H9 (cell line): ENCODE data around the gene HUNK. TPM values are rescaled to one million over a fixed set of nuclear protein-coding genes. Genes with fewer than 3 reads are reported as not detected.

Source experiments
- DNase-seq: peaks from one replicate; pipeline ENCODE4 v3.0.0-alpha.2; 2017
- H2AFZ ChIP-seq: one replicate; pipeline ENCODE4 v1.6.1; 2013; ENCODE audit warnings: mild to moderate bottlenecking, low read length, control low read depth, moderate library complexity
- H2AK5ac ChIP-seq: 2 replicates; pipeline ENCODE4 v1.6.1; 2013; ENCODE audit warnings: low read length, control low read depth, mixed read lengths; ENCODE audit not compliant: insufficient read length
- H2BK120ac ChIP-seq: one replicate; pipeline ENCODE4 v1.6.1; 2013; ENCODE audit warnings: low read depth, mild to moderate bottlenecking, low read length, control low read depth, inconsistent platforms; ENCODE audit not compliant: poor library complexity, severe bottlenecking
- H2BK12ac ChIP-seq: 2 replicates; pipeline ENCODE4 v1.6.1; 2013; ENCODE audit warnings: low read length, control low read depth, mixed read lengths, low read depth; ENCODE audit not compliant: insufficient read length
- H2BK15ac ChIP-seq: 2 replicates; pipeline ENCODE4 v1.6.1; 2013; ENCODE audit warnings: low read depth, low read length, control low read depth
- H2BK20ac ChIP-seq: one replicate; pipeline ENCODE4 v1.6.1; 2013; ENCODE audit warnings: low read depth, mild to moderate bottlenecking, low read length, control low read depth, inconsistent platforms; ENCODE audit not compliant: poor library complexity, severe bottlenecking
- H2BK5ac ChIP-seq: 2 replicates; pipeline ENCODE4 v1.6.1; 2013; ENCODE audit warnings: low read length, control low read depth, mixed read lengths; ENCODE audit not compliant: insufficient read length
- H3K14ac ChIP-seq: 2 replicates; pipeline ENCODE4 v1.6.1; 2013; ENCODE audit warnings: low read length, control low read depth; ENCODE audit not compliant: insufficient read depth
- H3K18ac ChIP-seq: 2 replicates; pipeline ENCODE4 v1.6.1; 2013; ENCODE audit warnings: low read depth, mild to moderate bottlenecking, mixed read lengths, low read length, control low read depth; ENCODE audit not compliant: insufficient read length
- H3K23ac ChIP-seq: 2 replicates; pipeline ENCODE4 v1.6.1; 2013; ENCODE audit warnings: low read length, control low read depth, mixed read lengths, low read depth; ENCODE audit not compliant: insufficient read length
- H3K23me2 ChIP-seq: 2 replicates; pipeline ENCODE4 v1.6.1; 2013; ENCODE audit warnings: low read depth, mild to moderate bottlenecking, mixed read lengths, low read length, control low read depth; ENCODE audit not compliant: insufficient read length, poor library complexity, severe bottlenecking
- H3K27ac ChIP-seq: 2 replicates; pipeline ENCODE4 v1.5.1; 2013; ENCODE audit warnings: low read length, control low read depth, mixed read lengths, low read depth; ENCODE audit not compliant: insufficient read length
- H3K27me3 ChIP-seq: 2 replicates; pipeline ENCODE4 v1.6.1; 2013; ENCODE audit warnings: low read length, control low read depth, inconsistent platforms; ENCODE audit not compliant: insufficient read depth
- H3K4ac ChIP-seq: 2 replicates; pipeline ENCODE4 v1.6.1; 2013; ENCODE audit warnings: low read depth, mild to moderate bottlenecking, control low read depth, inconsistent platforms, low read length, moderate library complexity
- H3K4me1 ChIP-seq: 2 replicates; pipeline ENCODE4 v1.6.1; 2013; ENCODE audit warnings: low read length, control low read depth, inconsistent platforms; ENCODE audit not compliant: insufficient read depth
- H3K4me2 ChIP-seq: 2 replicates; pipeline ENCODE4 v1.6.1; 2013; ENCODE audit warnings: low read length, control low read depth, mixed read lengths; ENCODE audit not compliant: insufficient read length, insufficient read depth
- H3K56ac ChIP-seq: 2 replicates; pipeline ENCODE4 v1.6.1; 2013; ENCODE audit warnings: low read depth, mild to moderate bottlenecking, mixed read lengths, low read length, control low read depth; ENCODE audit not compliant: insufficient read length
- H3K79me1 ChIP-seq: 2 replicates; pipeline ENCODE4 v1.6.1; 2013; ENCODE audit warnings: low read depth, mild to moderate bottlenecking, moderate library complexity, low read length, control low read depth, inconsistent platforms; ENCODE audit not compliant: insufficient read depth, poor library complexity, severe bottlenecking
- H3K79me2 ChIP-seq: 2 replicates; pipeline ENCODE4 v1.6.1; 2013; ENCODE audit warnings: low read length, control low read depth, inconsistent platforms; ENCODE audit not compliant: insufficient read depth
- H3K9ac ChIP-seq: 2 replicates; pipeline ENCODE4 v1.6.1; 2013; ENCODE audit warnings: low read length, control low read depth, mixed read lengths; ENCODE audit not compliant: insufficient read length; ENCODE audit errors: extremely low read depth
- H3K9me3 ChIP-seq: one replicate; pipeline ENCODE4 v1.6.1; 2013; ENCODE audit warnings: low read depth, low read length, inconsistent platforms; ENCODE audit not compliant: control insufficient read depth
- H3T11ph ChIP-seq: one replicate; pipeline ENCODE4 v1.6.1; 2013; ENCODE audit warnings: mild to moderate bottlenecking, low read length, control low read depth, inconsistent platforms
- H4K20me1 ChIP-seq: one replicate; pipeline ENCODE4 v1.6.1; 2013; ENCODE audit not compliant: control insufficient read depth, insufficient read length, insufficient read depth
- H4K5ac ChIP-seq: 2 replicates; pipeline ENCODE4 v1.6.1; 2013; ENCODE audit warnings: low read depth, mild to moderate bottlenecking, mixed read lengths, low read length, control low read depth; ENCODE audit not compliant: insufficient read length
- H4K8ac ChIP-seq: replicated peaks from 2 replicates; pipeline ENCODE4 v1.6.1; 2013; ENCODE audit warnings: low read length, control low read depth, mixed read lengths, low read depth; ENCODE audit not compliant: insufficient read length
- H4K91ac ChIP-seq: 2 replicates; pipeline ENCODE4 v1.6.1; 2013; ENCODE audit warnings: low read depth, mild to moderate bottlenecking, moderate library complexity, mixed read lengths, low read length, control low read depth; ENCODE audit not compliant: insufficient read length
- H3K27ac Mint-ChIP-seq, 3 experiments: 2 replicates in 2 of 3; 3 replicates in 1 of 3; pipeline ENCODE4 v1.8.0; 2020 to 2021; ENCODE audit warnings: mixed read lengths in 3 of 3, mild to moderate bottlenecking in 1 of 3, moderate library complexity in 1 of 3
- H3K27me3 Mint-ChIP-seq: 2 replicates; pipeline ENCODE4 v1.8.0; 2021; ENCODE audit warnings: low read depth, mild to moderate bottlenecking, moderate library complexity, mixed read lengths
- H3K36me3 Mint-ChIP-seq, 3 experiments: 2 replicates in 2 of 3; 3 replicates in 1 of 3; pipeline ENCODE4 v1.8.0; 2020 to 2021; ENCODE audit warnings: low read depth in 3 of 3, mixed read lengths in 3 of 3; ENCODE audit not compliant: insufficient read depth in 1 of 3
- H3K4me1 Mint-ChIP-seq, 2 experiments: 2 replicates each; pipeline ENCODE4 v1.8.0; 2020; ENCODE audit warnings: mixed read lengths in 2 of 2
- H3K4me3 Mint-ChIP-seq, 2 experiments: 2 replicates in 1 of 2; 3 replicates in 1 of 2; pipeline ENCODE4 v1.8.0; 2020 to 2021; ENCODE audit warnings: mild to moderate bottlenecking in 2 of 2, mixed read lengths in 2 of 2, moderate library complexity in 1 of 2
- H3K9me3 Mint-ChIP-seq, 2 experiments: 2 replicates in 1 of 2; 3 replicates in 1 of 2; pipeline ENCODE4 v1.8.0; 2020; ENCODE audit warnings: mild to moderate bottlenecking in 2 of 2, mixed read lengths in 2 of 2, moderate library complexity in 1 of 2
- CTCF ChIP-seq: fragments of 200-600 bp; sonication (generic); conservative IDR thresholded peaks from 3 replicates; pipeline ENCODE4 v1.8.0; 2021; ENCODE audit warnings: antibody characterized with exemption, mild to moderate bottlenecking
- WGBS: extraction: QIAGEN DNeasy Blood & Tissue Kit; methylation state at CpG from one replicate; pipeline ENCODE4 v1.1.7; 2013; ENCODE audit warnings: missing lambda C conversion rate, low lambda C conversion rate, mixed read lengths; ENCODE audit not compliant: insufficient read length; ENCODE audit errors: extremely low coverage; 5-methylcytosine and 5-hydroxymethylcytosine counted together
- total RNA-seq: library from RNA; stranded (reverse); gene quantifications from 2 replicates; pipeline ENCODE4 v1.2.1, GENCODE V29; 2021

HUNK gene
- total RNA-seq, 1 experiment from 2014 or later: 5.8 TPM

GRCh38 chr21:31991356-31992331 lies 118.8 kb downstream of the HUNK start:
- H2BK5ac ChIP-seq: no peak overlapping the region
- no CpG with 5 or more reads among the region's 17 CpGs for WGBS
- Mint-ChIP-seq H3K36me3 (no peaks in the 10 kb centered on the region; a peak in 2 of 7 replicates), H3K27me3 (no peaks in the 10 kb centered on the region), H3K9me3 (no peaks in the 10 kb centered on the region), H3K4me3 (no peak overlapping the region), H3K4me1 (peaks cover 7% of the 10 kb centered on the region in 2 experiments; a peak in 3 of 4 replicates), H3K27ac (no peak overlapping the region; a peak in 2 of 7 replicates)
- no peaks in the 10 kb centered on the region for H3K9me3 ChIP-seq
- H2BK15ac ChIP-seq: no peak overlapping the region
- no peak overlapping the region for H3K4me2 ChIP-seq
- TF ChIP-seq CTCF: peak; percentile 69
- H4K20me1 ChIP-seq: no peaks in the 10 kb centered on the region
- H3K23me2 ChIP-seq: no peaks in the 10 kb centered on the region
- H3K23ac ChIP-seq: no peak overlapping the region
- H2BK120ac ChIP-seq: no peak overlapping the region
- H3T11ph ChIP-seq: no peak overlapping the region
- H3K9ac ChIP-seq: no peak overlapping the region
- H3K27me3 ChIP-seq: no peaks in the 10 kb centered on the region
- no peak overlapping the region for H2AFZ ChIP-seq
- no peak overlapping the region for H3K4ac ChIP-seq
- no peak overlapping the region for H3K14ac ChIP-seq
- H4K91ac ChIP-seq: no peak overlapping the region
- H2AK5ac ChIP-seq: no peak overlapping the region
- H4K5ac ChIP-seq: no peak overlapping the region
- H4K8ac ChIP-seq: no peak overlapping the region
- no peaks in the 10 kb centered on the region for H3K4me1 ChIP-seq
- H2BK20ac ChIP-seq: no peak overlapping the region
- no peak overlapping the region for H3K18ac ChIP-seq
- H2BK12ac ChIP-seq: no peak overlapping the region
- H3K56ac ChIP-seq: no peak overlapping the region
- H3K27ac ChIP-seq: no peak overlapping the region
- peak; percentile 61 for DNase-seq
- H3K79me2 ChIP-seq: no peaks in the 10 kb centered on the region
- no peaks in the 10 kb centered on the region for H3K79me1 ChIP-seq
